HG03565 (cell line): Measurements from ENCODE around the gene RPLP2.

Source experiments
- ATAC-seq: cut with Tn5 transposase; IDR thresholded peaks from one replicate; pipeline ENCODE4 v1.9.1; 2021; ENCODE audit warnings: mild to moderate bottlenecking, moderate library complexity; ENCODE audit not compliant: unreplicated experiment

RPLP2 gene

DNA sequence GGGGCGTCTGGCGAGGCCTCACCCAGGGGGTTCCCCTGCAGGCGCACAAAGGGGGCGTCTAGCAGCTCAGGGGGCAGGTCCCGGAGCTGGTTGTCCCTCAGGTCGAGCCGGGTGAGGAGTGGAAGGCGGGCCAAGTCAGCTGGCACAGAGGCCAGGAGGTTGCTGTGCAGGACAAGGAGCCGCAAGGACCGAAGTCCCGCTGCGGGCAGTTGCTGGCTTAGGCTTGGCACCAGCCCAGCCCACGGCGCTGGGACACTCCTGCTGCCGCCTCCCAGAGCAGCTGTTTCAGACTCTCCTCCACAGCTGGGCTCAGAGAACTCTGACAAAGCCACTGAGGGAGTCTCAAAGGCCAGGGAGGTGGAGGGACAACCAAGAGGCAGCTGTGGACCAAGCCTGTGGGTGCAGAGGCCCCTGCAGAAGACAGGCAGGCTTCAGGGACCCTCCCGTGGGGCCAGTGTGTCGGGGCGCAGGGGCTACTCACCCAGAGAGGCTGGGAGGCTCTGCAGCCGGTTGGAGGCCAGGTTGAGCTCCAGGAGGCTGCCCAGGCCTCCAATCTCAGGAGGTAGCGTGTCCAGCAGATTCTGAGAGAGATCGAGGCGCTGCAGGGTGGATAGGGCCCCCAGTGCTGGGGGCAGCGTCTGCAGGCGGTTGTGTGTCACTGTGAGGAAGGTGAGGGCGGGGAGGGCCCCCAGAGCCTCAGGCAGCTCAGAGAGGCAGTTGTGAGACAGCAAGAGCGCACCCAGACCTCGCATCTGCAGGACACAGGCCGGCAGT lies 6.9 kb upstream of the RPLP2 start:
- no peak for ATAC-seq

DNA sequence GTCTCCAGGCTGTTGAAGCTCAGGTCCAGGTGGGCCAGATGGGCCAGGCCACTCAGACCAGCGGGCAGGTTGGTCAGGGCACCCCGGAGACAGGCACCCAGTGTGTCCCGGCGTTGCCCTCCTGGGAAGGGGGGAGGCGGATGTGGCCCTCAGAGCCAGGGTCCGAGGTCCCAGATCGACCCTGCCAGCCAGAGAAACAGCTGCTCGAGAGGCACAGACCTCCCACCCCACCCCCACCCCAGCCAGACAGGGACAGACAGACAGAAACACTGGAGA lies 6.4 kb upstream of the RPLP2 start:
- no peak for ATAC-seq

DNA sequence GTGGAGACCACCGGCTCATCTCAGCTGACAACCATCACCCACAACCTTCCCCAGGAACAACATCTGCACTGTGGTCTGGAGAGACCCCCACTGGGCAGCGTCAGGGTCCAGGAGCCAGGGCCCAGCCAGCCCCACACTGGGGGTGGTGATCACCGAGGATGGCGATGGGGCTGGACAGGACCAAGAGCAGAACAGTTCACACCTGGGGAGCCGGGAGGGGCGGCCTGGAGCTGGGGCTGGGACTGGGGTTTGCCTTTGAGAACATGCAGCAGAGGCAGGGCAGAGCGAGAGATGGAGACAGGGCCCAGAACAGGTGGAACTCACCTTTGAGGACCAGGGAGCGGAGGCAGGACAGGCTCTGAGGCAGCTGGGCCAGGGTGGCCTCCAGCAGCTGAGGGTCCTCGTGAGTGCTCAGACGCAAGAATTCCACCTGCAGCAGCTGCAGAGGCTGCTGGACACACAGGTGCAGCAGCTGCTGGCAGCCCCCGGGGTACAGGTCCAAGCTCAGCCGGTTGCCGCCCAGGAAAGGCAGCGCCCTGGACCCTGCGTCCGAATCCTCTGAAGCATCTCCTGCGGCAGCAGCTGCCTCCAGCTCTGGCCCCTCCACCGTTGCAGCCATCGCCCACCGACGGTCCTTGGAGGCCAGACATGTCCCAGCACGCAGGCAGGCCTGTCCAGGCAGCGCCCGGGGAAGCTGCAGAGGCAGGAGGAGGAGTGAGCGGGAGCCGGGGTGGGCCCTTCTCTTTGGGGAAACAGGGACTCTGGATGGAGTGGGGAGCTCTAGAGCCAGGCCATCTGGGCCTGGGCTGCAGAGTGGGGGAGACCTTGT lies 5.8 kb upstream of the RPLP2 start:
- no peak for ATAC-seq

DNA sequence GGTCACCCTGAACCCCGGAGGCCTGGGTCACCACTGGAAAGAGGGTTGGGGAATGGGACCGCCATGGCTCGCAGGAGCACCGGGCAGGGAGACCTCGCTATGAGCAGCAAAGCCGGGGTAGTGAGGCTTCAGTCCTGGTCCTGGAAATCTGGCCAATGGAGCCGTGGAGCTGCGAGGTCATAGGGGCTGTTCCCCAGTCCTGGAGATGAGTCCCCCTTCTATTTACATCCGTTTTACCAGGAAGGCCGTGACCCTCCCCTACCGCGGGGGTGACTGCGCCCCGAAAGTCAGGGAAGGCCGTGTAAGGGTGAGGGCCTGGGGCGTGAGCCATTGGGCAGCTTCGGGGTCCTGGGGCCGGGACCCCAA lies 5.2 kb upstream of the RPLP2 start:
- no peak for ATAC-seq

DNA sequence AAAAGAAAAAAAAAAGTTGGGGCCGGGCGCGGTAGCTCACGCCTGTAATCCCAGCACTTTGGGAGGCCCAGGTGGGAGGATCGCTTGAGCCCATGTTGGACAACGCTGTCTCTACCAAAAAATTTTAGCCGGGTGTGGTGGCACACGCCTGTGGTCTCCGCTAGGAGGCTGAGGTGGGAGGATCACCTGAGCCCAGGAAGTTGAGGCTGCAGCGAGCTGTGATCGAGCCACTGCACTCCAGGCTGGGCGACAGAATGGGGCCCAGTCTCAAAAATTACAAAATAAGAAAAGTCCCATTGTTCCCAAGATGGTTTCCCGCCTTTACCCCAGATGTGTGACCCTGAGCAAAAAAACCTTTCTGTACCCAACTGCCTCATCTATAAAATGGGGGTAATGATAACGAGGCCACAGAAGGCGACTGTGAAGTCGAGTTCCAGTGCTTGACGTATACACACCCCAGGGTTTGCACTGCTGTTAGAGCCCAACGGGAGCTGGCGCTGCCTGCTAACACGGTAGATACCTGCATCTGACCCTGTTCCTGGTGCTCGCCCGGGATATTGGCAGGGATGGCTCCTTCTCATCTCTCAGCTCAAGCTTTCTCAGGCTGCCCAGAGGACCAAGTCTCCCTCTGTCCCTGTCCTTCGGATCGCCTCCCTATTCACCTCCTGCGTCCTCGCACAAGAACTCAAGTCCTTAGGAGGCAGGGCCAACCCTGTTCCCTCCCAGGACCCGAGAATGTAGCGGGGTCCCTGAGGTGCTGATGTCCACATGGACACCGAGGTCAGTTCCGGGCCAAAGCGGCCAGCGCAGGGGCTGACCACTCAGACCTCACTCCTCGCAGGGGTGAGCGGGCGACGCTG lies 1.1 kb upstream of the RPLP2 start:
- no peak for ATAC-seq

DNA sequence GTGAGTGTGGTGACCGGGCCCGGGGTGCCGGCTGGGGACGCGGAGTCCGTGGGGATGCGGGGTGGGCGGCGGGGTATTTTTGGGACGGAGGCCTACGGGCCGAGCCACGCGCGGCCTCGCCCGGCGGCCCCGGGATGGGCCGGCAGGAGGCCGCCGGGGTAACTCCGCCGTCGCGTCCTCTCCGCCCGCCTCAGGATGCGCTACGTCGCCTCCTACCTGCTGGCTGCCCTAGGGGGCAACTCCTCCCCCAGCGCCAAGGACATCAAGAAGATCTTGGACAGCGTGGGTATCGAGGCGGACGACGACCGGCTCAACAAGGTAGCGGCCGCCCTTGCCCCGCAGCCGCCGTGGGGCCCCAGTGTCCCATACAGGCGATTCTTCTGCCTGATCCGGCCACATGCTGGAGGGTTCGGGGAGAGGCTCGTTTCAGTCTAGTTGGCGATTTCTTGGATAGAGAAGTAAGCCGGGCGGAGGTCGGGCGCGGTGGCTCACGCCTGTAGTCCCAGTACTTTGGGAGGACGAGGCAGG lies 337 bp downstream of the RPLP2 start:
- ATAC-seq, result peak; percentile 1

DNA sequence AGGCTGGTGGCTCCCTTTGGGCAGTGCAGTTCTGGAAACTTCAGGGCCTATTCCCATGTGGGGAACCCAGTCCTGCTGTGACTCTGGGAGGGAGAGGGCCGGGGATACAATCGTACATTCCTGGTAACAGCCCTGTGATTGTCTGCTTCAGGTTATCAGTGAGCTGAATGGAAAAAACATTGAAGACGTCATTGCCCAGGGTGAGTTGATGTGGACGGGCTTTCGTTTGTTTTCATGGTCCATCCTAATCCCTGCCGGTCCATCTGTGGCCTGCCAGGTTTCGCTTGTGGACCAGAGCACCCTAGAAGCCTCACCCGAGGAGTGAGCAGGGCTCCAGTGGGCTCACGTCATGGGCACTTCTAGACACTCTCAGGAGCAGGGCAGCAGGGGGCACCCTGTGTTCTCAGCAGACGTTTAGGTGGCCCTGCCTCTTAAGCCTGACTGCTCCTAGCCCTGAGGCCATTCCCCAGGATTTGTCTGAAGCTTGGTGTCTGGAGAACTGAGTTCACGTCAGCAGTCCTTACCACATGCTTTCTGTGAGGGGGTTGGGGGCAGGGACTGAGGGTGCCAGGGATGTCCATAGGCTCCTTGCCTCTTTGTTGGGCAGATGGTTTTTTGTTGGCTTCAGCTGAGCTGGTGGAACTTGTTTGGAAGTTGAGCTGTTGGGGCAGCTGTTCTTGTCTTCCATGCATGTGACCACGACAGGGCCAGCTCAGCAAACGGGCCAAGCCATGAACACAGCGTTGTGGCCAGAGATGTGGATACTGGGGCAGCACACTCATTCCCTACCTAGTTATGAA lies 1.9 kb downstream of the RPLP2 start:
- ATAC-seq, result no peak

DNA sequence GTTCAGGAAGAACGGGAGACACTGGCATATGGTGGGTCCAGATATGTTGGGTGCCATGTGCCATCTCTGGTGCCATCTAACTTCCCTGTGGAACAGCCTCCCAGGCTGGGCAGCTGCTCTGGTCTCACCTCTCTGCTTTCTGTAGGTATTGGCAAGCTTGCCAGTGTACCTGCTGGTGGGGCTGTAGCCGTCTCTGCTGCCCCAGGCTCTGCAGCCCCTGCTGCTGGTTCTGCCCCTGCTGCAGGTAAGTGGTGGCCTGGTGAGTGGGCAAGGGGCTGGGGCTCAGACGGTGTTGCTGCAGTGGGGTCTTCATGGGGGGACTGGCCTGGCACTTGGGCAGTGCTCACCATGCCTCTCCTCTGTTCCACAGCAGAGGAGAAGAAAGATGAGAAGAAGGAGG lies 2.6 kb downstream of the RPLP2 start:
- ATAC-seq, result no peak

DNA sequence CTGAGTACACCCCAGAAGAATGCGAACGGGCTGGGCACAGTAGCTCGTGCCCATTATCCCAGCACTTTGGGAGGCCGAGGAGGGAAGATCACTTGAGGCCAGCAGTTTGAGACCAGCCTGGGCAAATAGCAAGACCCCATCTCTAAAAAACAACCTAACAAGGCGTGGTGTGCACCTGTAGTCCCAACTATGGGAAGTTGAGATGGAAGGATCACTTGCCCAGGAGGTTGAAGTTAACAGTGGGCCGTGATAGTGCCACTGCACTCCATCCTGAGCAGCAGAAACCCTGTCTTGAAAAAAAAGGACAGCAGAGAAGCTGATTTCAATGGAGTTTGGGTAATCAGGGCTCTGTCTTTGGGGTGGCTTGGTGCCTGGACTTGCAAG lies 3.3 kb downstream of the RPLP2 start:
- no peak for ATAC-seq

DNA sequence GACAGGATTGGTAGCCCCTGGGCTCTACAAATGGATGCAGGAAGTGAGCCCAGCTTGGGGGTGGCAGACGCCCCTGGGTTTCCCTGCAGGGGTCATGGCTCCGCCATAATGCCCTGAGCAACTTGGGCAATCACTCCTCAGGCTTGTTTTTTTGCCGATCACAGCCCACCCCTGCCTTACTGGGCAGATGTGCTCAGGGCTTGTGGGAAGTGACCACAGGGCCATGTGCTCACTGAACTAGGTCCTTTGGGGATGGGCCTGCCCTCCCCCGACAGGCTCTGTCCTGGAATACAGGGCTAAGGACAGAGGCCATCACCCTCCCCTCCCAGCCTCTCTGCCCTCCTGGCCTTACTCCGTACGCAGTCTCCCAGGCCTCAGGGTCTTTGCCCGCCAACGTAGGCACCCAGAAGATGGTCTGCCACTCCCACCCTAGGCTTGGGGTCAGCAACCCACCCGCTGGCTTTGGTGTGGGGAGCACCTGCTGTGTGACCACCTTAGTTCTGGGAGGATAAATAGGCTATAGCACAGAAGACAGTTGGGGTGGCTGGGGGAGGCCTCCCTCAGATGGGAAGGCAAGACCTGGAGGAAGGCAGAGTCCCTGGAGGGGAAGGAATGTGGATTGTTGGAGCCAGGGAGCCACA lies 3.8 kb downstream of the RPLP2 start:
- ATAC-seq, result no peak

DNA sequence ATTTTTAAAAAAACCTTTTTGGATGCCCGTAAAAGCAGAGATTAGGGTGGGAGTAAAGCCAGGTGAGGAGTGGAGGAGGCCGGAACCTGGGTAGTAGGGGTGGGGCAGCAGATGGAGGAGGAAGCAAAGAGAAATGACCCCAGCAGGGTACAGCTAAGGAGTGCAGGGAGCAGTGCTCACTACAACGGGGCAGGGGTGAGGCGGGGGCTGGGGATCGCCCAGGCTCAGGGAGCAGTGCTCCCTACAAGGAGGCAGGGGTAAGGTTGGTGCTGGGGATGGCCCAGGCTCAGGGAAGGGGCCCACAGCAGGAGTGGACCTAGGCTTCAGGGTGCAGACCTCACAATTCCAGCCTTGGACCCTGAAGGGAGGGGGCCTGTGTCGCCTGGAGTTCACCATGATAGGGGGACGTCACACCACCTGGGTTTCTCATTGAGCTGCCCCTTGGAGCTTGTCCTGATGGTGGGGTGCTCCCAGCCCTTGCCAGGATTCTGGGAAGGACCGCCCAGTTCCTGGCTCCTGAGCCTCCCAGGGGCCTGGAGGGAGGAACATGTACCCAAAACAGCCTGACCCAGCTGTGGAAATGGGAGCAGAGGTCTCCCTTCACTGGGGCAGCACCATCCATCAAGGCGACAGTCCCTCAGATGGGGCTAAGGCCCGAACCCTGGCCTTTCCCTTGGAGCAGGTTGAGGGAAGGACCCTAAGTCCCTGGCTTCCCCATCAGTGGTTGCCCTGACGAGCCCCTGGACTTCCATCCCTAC lies 6.1 kb downstream of the RPLP2 start:
- ATAC-seq, result no peak

DNA sequence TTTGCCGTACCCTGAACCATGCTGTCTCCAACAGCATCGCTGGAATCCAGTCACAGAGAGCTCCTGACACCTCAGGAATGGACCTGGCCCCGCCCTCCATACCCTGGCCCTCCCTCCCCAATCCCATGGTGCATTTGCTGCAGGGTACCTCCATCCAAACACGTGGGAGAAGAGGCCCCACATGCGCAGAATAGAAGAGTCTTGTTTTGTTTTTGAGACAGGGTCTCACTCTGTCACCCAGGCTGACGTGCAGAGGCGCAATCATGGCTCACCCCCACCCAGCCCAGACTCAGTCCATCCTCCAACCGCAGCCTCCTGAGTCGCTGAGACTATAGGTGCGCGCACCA lies 6.6 kb downstream of the RPLP2 start:
- ATAC-seq, result no peak

DNA sequence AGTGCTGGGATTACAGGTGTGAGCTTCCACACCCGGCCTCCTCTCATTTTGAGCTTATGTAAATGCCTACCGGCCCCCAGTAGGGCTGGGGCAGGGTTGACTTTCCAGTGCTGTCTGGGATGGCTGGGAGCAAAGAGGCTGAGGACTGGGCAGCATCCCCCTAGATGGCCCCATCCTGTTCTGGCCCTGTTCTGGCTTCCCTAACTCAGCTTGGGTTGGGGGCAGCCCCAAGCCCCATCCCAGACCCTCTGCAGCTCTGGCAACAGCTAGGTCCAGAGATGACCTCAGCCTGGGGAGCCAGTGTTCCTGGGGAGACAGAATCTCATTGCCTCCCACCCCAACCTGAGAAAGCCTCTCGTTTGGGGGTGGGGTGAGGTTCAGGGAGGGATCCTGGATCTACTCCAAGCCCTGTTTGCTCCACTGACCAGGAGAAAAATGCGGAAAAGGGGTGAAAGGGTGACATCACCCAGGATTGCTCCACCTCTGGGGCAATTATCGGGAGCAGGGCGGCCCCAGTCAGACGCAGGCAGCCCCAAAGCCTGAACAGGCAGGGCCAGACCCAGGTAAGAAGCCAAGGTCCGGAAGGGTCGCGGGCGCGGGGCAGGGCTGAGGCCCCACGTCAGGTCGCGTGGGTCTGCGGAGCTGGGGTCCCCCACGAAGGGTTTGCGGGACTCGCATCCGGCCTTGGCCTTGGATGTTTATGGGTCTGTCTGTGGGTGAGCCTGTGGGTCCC lies 8.8 kb downstream of the RPLP2 start, which contains the start of gene PNPLA2:
Gene PNPLA2, plus strand, starts transcription at position 519 of the 733 bp plus-strand sequence. CDS start 805 bp downstream, outside the sequence.
- no peak for ATAC-seq

DNA sequence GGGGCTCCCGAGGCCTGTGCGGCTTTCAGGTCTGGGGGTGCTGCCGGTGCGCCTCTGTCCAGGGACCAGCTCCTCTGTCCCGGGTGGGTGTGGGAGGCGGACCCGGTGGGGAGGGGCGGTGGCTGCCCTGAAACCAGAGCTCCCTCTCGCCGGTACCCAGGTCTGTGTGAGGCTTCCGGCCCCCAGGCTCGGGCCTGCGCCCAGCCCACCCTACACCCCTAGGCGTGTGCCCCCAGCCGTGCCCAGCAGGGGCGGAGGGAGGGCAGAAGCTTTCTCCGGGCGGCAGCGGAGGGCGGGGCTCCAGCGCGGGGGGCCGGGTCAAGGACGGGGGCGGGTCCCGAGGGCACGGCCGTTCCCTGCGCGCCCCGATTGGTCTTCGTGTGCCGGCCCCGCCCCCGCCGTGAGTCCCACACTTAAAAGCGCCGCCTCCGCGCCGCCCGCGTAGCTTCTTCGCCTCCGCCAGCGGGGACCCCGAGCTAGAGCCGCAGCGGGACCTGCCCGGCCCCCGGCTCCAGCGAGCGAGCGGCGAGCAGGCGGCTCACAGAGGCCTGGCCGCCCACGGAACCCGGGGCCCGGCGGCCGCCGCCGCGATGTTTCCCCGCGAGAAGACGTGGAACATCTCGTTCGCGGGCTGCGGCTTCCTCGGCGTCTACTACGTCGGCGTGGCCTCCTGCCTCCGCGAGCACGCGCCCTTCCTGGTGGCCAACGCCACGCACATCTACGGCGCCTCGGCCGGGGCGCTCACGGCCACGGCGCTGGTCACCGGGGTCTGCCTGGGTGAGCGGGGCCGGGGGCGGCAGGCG lies 9.6 kb downstream of the RPLP2 start:
- peak; percentile 40 for ATAC-seq

DNA sequence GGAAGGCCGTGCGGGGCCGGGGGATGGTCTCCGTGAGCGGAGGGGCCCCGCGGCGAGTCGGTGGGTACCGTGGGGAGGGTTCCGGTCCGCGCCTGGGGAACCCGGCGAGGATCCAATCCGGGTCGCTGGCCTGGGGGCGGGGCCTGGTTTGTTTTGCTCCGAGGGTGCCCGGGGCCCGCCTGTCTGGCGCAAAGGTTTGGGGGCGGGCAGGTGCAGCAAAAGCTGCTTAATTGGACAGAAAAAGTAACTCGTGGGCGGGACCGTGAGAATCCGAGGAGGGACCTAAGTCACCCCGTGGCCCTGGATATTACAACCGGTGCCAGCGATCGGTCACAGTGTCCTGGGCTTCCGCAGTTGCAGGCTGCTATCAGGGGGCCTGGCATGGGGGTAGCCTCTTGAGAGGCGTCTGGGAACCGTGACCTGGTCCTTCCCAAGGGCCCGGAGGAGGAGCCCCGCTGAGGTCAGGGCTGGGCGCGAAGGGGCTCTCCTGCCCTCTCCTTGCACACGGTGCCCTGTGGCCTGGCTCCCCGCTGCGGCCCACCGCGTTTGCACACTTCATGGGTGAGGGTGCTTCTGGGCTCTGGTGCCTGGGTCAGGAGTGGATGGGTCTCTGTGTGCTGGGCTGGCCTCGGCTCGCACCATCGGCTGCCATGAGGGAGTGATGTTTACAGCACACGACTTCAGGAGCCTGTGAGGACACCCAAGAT lies 10.3 kb downstream of the RPLP2 start:
- ATAC-seq, result peak; percentile 47

DNA sequence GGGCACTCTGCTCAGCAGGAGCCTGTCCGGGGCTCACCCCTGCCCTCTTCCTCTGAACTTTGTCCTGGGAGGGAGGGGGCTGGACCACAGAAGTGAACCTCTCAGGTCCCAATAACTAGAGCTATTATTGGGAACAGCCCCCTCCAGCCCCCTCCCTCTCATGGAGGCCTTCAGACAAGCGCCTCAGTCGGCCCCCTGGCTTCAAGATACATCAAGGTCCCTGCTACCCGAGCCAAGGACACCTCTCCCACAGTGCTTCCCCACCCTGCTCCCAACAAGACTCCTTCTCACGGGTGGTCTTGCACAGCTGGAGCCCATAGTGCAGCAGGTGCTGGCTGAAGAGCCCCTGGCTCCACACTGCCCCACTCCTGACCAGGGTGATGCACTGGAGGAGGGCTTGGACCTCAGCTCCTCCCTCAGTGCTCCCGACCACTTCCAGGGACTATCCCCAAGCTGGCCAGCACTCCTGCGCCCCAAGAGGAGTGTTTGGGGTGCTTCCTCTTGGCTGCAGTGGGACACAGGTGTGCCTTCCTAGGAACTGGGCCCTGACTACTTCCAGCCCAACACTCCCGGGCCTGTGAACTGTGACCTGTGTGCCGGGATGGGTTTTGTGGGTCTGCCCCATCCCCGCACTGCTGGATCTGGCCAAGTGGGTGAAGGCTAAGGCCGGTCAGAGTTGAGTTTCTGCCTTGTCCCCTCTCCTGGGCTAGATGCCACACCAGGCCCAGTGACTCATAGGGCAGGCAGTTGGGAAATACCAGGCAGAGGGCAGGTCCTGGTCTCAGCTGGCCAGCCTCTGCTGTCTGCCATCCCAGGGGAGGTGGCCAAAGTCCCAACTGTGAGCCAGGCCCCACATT lies 11.1 kb downstream of the RPLP2 start:
- ATAC-seq, result no peak
